HG03521 (cell line): ENCODE results near the gene FAM72B.
"Not testable (repeated sequence)": the region's sequence is repeated elsewhere in the genome, so short reads cannot be mapped to it uniquely, and the experiment has no call there.

Source experiments
- ATAC-seq: cut with Tn5 transposase; IDR thresholded peaks from one replicate; pipeline ENCODE4 v1.9.1; 2021; ENCODE audit warnings: mild to moderate bottlenecking, moderate library complexity; ENCODE audit not compliant: unreplicated experiment

Gene FAM72B

GRCh38 chr1:121200985-121201981 lies 17.1 kb upstream of the FAM72B start:
- ATAC-seq: not testable (repeated sequence)

GRCh38 chr1:121200232-121200631 lies 16.1 kb upstream of the FAM72B start:
- ATAC-seq: not testable (repeated sequence)

GRCh38 chr1:121199763-121200162 lies 15.6 kb upstream of the FAM72B start:
- ATAC-seq: not testable (repeated sequence)

- not testable (repeated sequence) for ATAC-seq
Measured at GRCh38 chr1:121197095-121197882, 13.1 kb upstream of the FAM72B start.

- ATAC-seq: not testable (repeated sequence)
Measured at GRCh38 chr1:121192512-121192911, 8.4 kb upstream of the FAM72B start.

- ATAC-seq: not testable (repeated sequence)
Measured at GRCh38 chr1:121187914-121188313, 3.8 kb upstream of the FAM72B start.

- not testable (repeated sequence) for ATAC-seq
Measured at GRCh38 chr1:121186191-121186590, 2.1 kb upstream of the FAM72B start.

DNA sequence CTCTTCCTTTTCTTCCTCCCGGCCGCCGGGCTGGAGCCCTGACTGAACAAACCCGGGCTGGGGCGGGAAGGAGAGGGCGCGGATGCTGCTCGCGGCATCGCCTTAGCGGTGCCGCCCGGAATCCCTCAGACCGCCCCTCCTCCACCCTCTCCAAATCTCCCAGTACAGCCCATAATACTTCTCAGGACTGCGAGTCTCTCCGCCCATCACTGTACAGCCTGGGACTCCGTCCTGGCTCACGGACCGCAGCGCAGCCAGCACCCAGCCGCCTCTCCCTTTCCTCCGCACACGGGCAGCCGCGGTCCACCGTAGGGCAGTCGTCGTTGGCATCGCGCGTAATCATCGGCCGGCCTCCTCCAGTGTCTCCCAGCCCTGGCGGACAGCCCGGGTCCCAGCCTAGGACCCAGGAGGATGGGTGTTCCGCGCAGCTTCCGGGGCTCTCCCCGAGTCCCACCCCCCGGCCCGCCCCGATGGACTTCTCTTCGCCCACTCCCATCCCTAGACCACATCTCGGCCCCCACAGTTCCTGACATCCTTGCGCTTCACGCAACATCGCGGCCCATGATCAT lies 1.1 kb upstream of the FAM72B start:
- peak; percentile 2 for ATAC-seq

DNA sequence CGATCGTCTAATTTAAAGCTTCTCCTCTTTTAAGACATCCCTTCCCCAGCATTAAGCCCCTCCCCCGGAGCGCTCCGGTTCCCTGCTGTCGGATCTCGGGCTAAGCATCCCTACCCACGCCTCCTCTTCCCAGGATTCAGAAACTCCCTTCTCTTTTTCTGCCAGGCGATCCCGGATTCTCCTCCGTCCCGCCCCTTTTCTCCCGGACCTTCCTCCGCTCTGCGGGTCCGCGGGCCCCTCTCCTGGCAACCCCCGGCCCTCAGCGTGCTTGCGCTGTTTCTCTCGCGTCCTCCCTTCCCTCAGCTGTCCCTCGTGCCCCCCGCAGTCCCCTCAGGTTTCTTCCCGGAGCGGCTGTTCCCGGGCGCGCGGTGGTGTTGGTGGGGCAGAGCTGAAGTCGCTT lies 273 bp downstream of the FAM72B start:
- not testable (repeated sequence) for ATAC-seq

DNA sequence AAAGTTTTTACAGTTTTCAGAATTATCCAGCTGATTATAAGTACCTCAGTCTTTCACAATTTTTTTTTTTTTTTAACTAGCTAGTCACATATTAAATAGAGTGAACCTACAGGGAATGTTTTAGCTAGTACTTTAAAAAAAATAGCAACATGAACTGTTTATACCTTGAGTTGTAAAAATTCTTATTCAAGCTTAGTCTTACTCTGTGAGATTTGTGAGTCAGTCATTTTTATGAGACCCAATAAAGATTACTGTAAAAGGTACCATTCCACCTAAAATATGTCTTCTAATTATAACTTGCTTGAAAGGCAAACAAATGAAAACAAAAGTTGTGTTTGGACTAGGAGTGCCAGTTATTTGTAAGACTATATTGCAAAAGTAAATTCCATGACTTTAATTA lies 5.9 kb downstream of the FAM72B start:
- ATAC-seq: not testable (repeated sequence)

DNA sequence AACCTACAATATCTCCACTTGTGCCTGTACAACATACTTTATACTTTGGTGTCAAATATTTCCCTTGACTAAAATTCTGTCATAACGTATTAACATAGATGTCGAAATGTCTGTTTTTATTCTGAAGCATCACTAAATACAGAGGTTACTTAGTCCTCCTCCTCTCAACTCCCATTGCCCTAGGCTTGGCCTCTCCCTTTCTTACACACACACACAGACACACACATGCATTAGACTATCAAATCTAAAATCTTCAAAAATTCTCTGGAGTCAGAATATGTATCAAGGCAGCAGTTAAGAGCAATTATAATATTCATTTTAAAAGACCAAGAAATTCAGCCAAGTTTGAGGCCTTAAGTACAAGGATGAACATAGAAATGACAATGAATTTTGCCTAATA lies 7.5 kb downstream of the FAM72B start:
- ATAC-seq: not testable (repeated sequence)

DNA sequence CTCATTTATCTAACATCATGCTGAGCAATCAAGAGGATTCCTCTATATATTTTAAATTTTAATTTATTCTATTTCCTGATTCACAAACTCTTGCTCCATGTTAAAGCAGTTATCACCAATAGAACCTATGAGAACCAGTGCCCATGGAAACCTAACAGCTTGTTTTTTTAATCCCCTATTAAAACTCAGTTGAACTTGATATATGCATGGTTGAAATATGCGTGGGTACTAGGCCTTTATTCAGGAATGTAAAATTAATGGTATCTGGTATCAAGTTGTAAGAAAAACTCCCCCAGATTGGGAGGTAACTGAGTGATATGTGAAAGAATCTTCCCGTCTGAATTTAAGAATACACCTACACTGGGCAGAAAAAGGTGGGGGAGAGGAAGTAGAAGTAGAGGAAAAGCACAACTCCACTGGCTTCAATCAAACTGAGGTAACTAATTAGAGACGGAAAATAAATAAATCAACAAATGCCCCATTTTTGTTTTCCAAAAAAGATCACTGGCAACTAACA lies 15.9 kb downstream of the FAM72B start:
- not testable (repeated sequence) for ATAC-seq

GRCh38 chr1:121167225-121167738 lies 16.9 kb downstream of the FAM72B start:
- not testable (repeated sequence) for ATAC-seq

DNA sequence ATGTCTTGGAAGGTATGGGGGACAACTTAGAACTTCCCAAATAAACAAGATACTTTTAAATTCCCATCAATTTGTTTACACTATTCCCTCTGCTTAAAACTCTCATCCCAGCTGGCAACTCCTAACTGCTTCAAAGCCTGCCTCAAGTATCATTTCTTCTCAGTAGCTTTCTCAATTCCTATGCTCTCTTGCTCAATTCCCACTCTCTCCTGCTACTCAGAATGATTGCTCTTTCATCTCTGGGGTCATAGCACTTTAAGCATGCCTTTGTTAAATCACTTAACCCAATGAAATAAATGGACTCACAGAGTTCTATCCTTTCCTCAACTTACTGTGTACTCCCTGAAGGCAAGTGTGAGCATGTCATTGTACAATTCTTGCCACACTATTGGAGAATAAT lies 18.8 kb downstream of the FAM72B start:
- not testable (repeated sequence) for ATAC-seq

GRCh38 chr1:121163850-121164757 lies 20.0 kb downstream of the FAM72B start:
- ATAC-seq: not testable (repeated sequence)

- not testable (repeated sequence) for ATAC-seq
Measured at GRCh38 chr1:121161199-121161901, 22.8 kb downstream of the FAM72B start.

GRCh38 chr1:121160118-121160517 lies 24.0 kb downstream of the FAM72B start:
- ATAC-seq: not testable (repeated sequence)

- ATAC-seq: not testable (repeated sequence)
Measured at GRCh38 chr1:121157609-121158008, 26.5 kb downstream of the FAM72B start.
